ENCODE results near the gene CHST12.

The CHST12 gene

GRCh38 chr7:2379161-2379560, 24.2 kb upstream of the CHST12 start:
- no peak for DNase-seq

- no peak for DNase-seq
Observed at GRCh38 chr7:2379821-2380450, 23.5 kb upstream of the CHST12 start.

- DNase-seq, result no peak
Observed at GRCh38 chr7:2380461-2380860, 22.9 kb upstream of the CHST12 start.

- no peak for DNase-seq
Observed at GRCh38 chr7:2381227-2381626, 22.2 kb upstream of the CHST12 start.

GRCh38 chr7:2381881-2382509, 21.4 kb upstream of the CHST12 start:
- DNase-seq, result no peak

GRCh38 chr7:2383543-2384274, 19.7 kb upstream of the CHST12 start:
- no peak for DNase-seq

- no peak for DNase-seq
Observed at GRCh38 chr7:2384354-2385243, 18.8 kb upstream of the CHST12 start.

GRCh38 chr7:2386122-2386521, 17.3 kb upstream of the CHST12 start:
- DNase-seq, result peak; percentile 29

- no peak for DNase-seq
Observed at GRCh38 chr7:2386964-2387669, 16.3 kb upstream of the CHST12 start.

GRCh38 chr7:2387897-2388636, 15.3 kb upstream of the CHST12 start:
- DNase-seq, result no peak

- DNase-seq, result no peak
Observed at GRCh38 chr7:2388637-2388954, 14.8 kb upstream of the CHST12 start.

- peak; percentile 32 for DNase-seq
Observed at GRCh38 chr7:2390020-2390816, 13.2 kb upstream of the CHST12 start.

- no peak for DNase-seq
Observed at GRCh38 chr7:2393706-2394105, 9.7 kb upstream of the CHST12 start.

- DNase-seq, result no peak
Observed at GRCh38 chr7:2394566-2395082, 8.8 kb upstream of the CHST12 start.

GRCh38 chr7:2398506-2398905, 4.9 kb upstream of the CHST12 start:
- no peak for DNase-seq

GRCh38 chr7:2399848-2400587, 3.4 kb upstream of the CHST12 start:
- DNase-seq, result peak; percentile 99

GRCh38 chr7:2402687-2403013, 761 bp upstream of the CHST12 start:
- DNase-seq, result no peak

GRCh38 chr7:2403718-2404648, 572 bp downstream of the CHST12 start:
- DNase-seq, result peak; percentile 34

GRCh38 chr7:2404714-2405119, 1.3 kb downstream of the CHST12 start:
- DNase-seq, result no peak
